GM06990 (cell line): ENCODE results near the gene NUP214.

Experiments
- DNase-seq: peaks from one replicate; pipeline ENCODE4 v3.0.0-alpha.2; 2011; ENCODE audit not compliant: insufficient read length; ENCODE audit errors: extremely low read depth
- H3K27me3 ChIP-seq: replicated peaks from 2 replicates; pipeline ENCODE4 v1.6.0; 2011; ENCODE audit warnings: low read length; ENCODE audit not compliant: control insufficient read depth, insufficient read depth
- H3K36me3 ChIP-seq: 2 replicates; pipeline ENCODE4 v1.5.1; 2011; ENCODE audit warnings: low read length; ENCODE audit not compliant: control insufficient read depth, insufficient read depth
- H3K4me3 ChIP-seq: replicated peaks from 2 replicates; pipeline ENCODE4 v1.5.1; 2011; ENCODE audit warnings: low read depth, mild to moderate bottlenecking, control low read depth, low read length
- TF ChIP-seq, protein P1 (sequence below): IDR thresholded peaks from 2 replicates; pipeline ENCODE4 v1.5.1; 2011; ENCODE audit warnings: low read length, control low read depth, mild to moderate bottlenecking, inconsistent platforms; ENCODE audit not compliant: insufficient read depth, poor library complexity, severe bottlenecking

The NUP214 gene

DNA sequence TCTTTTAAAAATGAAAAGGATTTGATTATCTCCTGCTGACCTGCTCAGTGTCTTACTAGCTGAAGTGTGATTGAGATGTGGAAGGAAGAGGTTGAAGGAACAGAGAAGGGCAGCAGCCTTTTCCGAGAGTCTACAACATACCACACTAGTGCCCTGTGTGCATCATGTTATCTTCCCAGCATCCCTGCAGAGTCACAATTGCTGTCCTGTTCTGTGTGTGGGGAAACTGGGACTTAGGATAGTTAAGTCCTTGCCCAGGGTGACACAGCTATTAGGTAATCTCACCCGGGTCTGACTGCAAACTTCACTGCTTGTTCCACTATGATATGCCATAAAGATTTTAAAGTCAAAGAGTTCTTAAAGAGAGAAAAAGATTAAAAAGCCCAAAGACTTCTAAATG is 95.1 kb downstream of the NUP214 start:
- H3K36me3 ChIP-seq, result no peaks in the 10 kb centered on the region; the same call in none of the 2 replicates
- H3K4me3 ChIP-seq, result no peak overlapping the region
- no peaks in the 10 kb centered on the region for H3K27me3 ChIP-seq
- TF ChIP-seq, protein P1, sequence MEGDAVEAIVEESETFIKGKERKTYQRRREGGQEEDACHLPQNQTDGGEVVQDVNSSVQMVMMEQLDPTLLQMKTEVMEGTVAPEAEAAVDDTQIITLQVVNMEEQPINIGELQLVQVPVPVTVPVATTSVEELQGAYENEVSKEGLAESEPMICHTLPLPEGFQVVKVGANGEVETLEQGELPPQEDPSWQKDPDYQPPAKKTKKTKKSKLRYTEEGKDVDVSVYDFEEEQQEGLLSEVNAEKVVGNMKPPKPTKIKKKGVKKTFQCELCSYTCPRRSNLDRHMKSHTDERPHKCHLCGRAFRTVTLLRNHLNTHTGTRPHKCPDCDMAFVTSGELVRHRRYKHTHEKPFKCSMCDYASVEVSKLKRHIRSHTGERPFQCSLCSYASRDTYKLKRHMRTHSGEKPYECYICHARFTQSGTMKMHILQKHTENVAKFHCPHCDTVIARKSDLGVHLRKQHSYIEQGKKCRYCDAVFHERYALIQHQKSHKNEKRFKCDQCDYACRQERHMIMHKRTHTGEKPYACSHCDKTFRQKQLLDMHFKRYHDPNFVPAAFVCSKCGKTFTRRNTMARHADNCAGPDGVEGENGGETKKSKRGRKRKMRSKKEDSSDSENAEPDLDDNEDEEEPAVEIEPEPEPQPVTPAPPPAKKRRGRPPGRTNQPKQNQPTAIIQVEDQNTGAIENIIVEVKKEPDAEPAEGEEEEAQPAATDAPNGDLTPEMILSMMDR, result no peak
- no peak for DNase-seq

DNA sequence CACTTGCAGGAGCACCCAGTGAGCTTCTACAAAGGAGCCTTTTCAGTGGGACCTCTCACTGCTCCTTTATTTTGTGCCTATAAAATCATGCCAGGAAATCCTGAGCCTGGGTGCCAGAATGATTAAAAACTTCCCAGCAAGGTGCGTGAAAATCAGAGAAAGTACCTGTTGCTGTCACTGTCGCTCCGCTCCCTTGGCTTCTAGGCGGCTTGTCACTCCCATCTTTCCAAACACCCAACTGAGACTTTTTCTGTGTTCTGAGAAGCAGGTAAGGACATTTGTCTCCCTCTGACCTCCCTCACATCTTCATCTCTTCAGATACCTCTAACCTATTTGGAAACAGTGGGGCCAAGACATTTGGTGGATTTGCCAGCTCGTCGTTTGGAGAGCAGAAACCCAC is 97.1 kb downstream of the NUP214 start:
- no peaks in the 10 kb centered on the region for H3K27me3 ChIP-seq
- TF ChIP-seq, protein P1, result no peak
- H3K36me3 ChIP-seq, result no peaks in the 10 kb centered on the region; the same call in none of the 2 replicates
- no peak for DNase-seq
- no peak overlapping the region for H3K4me3 ChIP-seq

DNA sequence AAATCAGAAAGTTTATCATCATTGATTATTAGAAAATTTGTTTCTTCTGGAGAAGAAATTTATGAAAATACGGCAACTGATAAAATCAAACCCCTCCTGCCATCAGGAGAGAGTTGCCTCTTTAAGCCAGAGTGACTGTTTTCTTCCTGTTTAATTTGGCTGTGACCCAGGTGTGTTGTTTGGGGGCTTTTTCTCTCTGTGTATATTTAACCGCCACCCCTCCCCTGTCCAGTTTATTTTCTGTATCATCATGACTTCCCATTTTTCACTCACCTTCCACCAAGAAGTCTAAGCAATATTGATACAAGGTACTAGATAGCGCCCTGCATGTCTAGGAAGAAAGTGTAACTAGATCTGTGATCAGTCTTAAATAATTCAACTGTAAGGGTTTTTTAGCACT is 100.8 kb downstream of the NUP214 start:
- DNase-seq, result no peak
- H3K4me3 ChIP-seq, result no peak overlapping the region
- no peaks in the 10 kb centered on the region for H3K27me3 ChIP-seq
- H3K36me3 ChIP-seq, result peaks cover 11% of the 10 kb centered on the region
- TF ChIP-seq, protein P1, result no peak

DNA sequence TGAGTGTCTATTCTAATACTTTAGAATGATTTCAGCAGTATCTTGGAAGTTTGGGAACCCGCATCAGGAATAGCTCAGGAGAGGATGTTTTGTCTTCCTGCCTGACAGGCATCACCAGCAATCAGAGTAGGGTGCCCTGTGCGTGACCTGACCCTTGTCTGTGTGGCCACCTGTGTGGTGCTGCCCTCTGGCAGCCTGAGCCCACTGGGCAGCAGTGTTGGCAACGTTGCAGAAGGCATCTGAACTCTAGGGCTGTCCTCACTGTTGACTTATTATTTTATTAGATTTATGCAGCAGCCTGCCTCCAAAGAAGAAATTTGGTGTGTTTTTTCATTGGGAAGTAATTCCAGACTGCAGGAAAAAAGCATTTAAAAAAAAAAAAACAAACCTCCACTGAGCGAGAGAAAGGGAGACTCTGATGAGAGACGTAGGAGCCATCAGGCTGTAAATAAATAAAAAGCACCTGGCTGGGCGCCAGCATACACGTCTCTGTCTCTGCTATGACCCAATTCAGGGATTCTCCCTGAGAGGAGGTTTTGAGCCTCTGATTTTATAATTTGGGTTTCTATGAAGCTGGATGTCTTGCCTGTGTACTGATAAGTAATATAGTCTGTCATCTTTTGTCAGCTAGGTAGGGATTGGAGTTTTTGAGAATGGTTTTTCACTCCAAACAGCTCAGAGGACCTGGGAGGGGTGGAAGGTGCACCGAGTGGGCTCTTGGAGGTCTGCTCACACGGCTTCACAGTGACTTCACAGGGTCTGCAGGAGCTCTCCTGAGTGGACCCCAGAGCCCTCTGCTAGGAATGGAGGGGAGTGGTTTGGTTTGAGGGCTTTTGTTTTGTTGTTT is 101.9 kb downstream of the NUP214 start:
- TF ChIP-seq, protein P1, result no peak
- H3K27me3 ChIP-seq, result no peaks in the 10 kb centered on the region
- H3K36me3 ChIP-seq, result peaks cover 12% of the 10 kb centered on the region
- no peak for DNase-seq
- no peak overlapping the region for H3K4me3 ChIP-seq

DNA sequence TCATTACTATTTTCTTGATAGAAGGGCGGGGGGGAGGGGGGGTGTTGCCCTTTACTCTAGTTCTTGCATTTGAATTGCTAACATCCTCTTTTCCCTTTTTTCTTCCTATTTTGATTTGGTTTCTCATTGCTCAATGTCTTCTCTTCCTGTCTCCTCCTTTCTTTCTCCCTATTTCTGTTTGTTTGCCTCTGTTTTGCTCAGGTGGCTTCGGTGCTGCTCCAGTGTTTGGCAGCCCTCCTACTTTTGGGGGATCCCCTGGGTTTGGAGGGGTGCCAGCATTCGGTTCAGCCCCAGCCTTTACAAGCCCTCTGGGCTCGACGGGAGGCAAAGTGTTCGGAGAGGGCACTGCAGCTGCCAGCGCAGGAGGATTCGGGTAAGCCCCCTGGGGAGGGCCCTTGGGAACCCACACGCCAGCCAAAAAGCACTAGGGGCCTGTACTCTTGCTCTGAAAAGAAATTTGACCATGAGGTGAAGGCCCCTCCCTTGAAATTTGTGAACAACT is 102.6 kb downstream of the NUP214 start:
- H3K4me3 ChIP-seq, result no peak overlapping the region
- peaks cover 14% of the 10 kb centered on the region for H3K36me3 ChIP-seq
- TF ChIP-seq, protein P1, result no peak
- no peak for DNase-seq
- no peaks in the 10 kb centered on the region for H3K27me3 ChIP-seq
